NCI-H1092 (cell line): Measurements from ENCODE around the gene CNTNAP2.

ENCODE experiments used
- DNase-seq: peaks from one replicate; lab custom pipeline; 2025; lab: John Stamatoyannopoulos, UW

The CNTNAP2 gene

DNA sequence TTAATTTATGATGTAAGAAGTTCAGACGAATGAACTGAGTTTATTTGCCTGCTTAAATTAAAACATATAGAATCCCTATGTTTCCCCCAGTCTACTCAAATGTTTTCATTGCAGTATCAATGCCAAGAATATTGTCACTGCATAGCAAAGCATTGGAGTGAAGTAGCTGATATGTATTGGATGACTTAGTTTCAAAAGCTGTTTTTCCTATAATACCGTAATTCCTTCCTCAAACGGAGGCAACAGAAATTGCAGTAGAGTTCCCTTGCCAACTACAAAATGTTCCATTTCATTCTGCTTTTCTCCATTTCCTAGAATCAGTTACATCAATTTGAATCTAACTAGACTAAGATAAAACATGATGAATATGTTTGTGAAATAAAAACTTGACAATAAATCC lies 174.1 kb downstream of the CNTNAP2 start:
- DNase-seq: no peak

DNA sequence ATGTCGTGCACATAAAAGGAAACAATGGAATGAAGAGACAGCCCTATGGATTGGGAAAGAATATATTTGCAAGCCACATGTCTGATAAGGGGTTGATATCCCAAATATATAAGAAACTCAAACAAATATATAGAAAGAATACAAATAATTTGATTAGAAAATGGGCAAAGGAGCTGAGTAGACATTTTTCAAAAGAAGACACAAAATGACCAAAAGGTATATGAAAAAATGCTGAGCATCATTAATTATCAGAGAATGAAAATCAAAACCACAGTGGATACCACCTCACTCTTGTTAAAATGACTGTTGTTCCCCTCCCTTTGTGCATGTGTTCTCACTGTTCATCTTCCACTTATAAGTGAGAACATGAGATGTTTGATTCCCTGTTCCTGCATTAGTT lies 175.3 kb downstream of the CNTNAP2 start:
- DNase-seq: no peak

DNA sequence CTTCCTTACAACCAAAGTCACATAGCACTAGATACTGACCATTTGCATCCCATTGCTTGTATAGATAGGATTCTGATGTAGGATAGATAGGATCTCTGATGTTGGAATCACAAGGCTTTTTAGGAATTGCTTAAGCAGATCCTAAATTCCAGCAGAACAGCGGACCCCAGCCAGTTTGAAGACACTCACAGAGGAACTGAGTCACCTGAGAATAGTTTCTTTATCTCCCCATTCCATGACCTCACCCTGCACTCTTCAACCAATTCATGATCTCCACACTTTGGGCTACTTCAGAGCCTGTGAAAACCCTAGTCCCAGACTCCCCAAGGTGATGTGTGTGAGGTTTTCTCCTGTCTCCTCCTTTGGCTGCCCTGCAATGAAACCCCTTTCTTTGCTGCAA lies 179.4 kb downstream of the CNTNAP2 start:
- DNase-seq: no peak

DNA sequence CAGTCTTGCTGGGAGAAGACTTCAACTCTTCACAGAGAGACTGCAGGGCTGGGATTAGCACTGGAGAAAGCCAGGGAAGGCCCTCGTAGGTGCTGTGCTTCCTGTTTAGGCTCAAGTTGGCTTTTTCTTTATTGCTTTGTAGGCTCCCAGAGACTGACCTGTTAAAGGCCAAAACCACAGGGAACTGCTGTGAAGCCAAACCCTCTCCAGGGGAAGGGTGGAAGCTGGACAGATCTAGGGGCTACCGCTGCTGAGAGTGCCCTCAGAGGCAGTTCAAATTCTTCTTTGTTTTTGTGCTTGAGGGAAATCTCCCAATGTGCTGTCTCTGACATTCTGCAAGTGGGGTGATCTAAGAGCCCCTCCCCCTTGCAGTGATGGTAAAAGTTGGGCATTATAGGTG lies 198.4 kb downstream of the CNTNAP2 start:
- DNase-seq: no peak

DNA sequence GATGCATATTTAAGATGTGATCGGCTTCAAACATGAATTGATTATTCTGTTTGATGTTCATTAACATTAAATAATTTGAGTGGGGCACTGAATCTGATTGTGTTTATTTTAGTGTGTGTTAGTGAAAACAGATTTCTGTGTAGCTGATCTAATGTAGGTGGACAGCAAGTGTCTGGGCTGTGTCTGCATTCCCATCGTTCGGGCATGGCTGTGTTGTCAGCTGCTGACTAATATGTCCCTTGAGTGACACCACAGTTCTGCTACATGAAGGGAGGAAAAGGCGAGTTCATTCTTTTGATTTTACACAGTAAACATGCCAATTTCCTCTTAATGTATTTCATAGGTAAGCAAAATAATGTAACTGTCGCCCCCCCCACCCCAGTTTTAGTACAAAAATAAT lies 203.0 kb downstream of the CNTNAP2 start:
- DNase-seq: no peak

DNA sequence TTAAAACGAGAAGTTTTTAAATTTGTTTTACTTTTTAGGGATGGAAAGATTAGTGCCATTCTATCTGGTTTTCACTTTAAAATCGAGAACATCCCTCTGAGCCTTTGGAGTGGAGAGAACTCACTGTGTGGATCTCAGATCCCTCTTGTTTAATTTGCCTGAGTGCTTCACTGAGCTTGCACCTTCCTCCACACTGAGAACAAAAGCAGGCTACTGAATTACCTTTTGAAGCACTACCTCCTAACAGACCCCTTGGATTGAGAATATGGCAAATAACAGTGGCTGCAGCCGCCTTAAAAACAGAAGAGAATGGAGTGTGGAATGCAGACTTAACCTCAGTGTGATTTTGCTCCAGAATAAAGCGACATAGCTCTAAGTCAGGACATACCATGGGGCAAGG lies 204.7 kb downstream of the CNTNAP2 start:
- DNase-seq: no peak

DNA sequence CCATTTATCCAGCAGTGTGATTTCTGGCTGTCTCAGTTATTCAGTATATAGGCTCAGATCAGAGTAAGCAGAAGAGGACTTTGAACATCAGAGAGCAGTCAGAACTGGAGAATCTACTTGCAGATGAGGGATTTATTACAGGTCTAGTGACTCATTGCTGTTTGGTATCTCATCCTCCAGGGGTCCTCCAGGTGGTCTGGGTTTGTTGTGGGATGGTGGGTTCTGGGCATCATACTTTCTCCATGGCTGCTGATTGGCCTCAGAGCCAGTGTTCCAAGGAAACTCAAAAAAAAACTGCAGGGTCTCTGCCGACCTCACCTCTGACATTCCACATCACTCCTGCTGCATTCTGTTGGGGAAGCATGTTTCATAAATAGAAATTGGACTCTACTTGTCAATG lies 214.8 kb downstream of the CNTNAP2 start:
- no peak for DNase-seq

DNA sequence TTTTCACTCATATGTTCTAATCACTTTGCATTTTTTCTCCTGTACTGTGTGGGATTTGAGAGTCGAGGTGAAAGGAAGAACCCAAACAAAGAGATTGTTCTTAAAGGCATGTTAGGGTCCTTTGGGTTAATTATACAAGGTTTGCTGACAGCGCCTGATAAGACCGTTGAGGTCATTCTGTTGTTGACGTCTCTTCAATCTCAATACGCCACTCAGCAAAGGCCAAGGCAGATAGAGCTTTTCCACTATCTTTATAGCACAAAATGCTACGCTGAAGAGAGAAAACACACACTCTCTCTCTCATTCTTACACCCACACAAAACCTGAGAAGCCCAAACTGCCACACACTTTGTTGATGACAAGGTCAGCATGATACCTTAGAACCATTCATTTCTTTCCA lies 228.7 kb downstream of the CNTNAP2 start:
- no peak for DNase-seq

DNA sequence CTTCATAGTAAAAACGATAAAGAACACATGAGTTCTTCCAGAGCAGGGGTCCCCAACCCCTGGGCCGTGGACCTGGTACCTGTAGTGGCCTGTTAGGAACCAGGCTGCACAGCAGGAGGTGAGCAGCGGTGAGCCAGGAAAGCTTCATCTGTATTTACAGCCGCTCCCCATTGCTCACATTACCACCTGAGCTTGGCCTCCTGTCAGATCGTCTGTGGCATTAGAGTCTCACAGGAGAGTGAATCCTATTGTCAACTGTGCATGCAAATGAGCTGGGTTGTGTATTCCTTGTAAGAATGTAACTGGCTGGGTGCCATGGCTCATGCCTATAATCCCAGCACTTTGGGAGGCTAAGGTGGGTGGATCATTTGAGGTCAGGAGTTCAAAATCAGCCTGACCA lies 229.5 kb downstream of the CNTNAP2 start:
- no peak for DNase-seq

DNA sequence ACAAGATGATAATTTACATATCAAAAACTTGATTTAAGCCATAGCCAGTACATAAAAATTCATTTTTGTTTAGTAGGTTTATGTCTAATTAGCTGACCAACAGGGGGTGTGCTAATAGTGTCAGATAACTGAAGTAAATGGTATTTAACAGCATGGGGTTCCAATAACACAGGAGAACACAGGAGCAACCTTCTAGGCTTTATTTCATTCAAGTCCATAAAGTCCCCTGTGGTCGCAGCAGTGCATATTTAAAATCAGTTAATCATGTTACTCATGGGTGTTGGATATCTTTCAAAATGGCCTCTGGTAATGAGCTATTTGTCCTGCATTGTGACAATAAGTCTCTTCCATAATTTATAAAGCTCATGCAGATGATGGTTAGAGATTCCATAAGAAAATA lies 238.6 kb downstream of the CNTNAP2 start:
- no peak for DNase-seq

DNA sequence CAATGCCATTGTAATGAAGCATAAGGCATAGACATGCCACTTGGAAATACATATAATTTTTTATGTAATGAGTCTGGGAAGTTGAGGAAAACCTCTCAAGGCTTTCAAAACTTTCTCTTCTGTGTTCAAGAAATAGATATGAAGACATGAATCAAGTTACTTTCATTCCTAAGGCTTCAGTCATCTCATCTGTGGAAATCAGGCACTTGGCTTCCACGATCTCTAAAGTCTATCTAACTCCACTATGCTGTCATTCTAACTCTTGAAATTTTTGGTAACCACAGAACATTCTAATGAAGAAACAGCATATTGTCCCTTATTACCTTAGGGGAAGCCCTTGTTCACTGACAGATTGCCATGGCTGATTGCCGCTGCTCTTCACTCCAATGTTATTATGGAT lies 242.6 kb downstream of the CNTNAP2 start:
- DNase-seq: no peak

DNA sequence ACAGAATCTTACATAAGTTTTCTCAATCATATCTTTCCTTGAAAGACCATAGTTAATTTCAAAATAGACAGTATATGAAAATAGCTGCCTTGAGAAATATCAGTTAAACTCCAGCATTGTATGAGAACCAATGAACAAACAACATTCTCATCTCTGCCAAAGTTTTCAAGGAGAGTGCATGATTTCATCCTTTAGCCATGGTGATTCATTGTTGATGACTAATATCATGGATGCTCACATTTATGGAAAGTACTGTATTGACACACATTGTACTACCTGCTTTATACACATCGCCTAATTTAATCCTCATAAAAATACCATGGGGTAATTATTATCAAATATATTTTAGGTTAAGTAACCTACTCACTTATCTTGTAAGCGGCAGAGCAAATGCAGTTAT lies 250.3 kb downstream of the CNTNAP2 start:
- no peak for DNase-seq

DNA sequence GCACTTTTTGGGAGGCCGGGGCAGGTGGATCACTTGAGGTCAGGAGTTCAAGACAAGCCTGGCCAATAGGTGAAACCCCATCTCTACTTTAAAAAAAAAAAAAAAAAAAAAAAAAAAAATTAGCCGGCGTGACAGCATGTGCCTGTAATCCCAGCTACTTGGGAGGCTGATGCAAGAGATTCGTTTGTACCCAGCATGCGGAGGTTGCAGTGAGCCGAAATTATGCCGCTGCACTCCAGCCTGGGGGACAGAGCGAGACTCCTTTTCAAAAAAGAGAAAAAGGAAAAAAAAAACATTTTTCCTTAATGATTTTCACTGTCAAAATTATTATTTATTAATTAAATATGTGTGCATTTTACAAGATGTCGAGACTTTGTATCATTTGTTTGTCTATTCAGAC lies 253.6 kb downstream of the CNTNAP2 start:
- DNase-seq: no peak

DNA sequence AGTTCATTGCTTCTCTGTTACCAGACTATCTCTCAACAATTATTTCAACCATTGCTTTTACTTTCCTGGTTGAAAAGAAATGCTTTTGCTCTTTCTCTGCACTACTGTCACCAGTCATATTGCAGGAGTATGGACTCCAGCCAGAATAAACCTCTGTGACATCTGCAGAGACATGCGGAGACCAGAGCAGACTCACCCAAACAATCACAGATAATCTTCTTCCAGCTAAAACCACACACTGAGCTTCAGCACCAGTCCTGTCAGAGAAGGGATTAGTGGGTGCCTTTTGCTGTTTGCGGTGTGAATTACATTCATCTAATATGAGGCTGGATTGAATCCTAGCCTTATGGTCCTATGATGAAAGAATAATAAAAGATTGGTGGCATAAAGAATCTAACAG lies 258.6 kb downstream of the CNTNAP2 start:
- no peak for DNase-seq

DNA sequence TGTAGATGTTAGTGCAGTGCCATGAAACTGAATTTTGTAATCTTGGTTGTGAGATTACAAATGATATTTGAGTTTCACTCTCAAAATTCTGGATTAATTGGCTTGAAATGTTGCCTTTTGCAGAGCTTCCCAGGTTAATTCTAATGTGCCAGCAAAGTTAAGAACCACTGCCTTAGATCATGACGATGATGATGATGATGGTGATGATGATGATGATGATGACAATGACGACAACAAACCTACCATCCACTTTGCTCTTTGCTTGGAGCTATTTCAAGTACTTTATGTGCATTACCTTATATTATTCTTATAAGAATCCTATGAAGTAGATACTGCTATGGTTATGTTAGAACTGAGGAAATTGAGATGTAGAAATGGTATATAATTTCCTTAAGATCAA lies 261.6 kb downstream of the CNTNAP2 start:
- no peak for DNase-seq

DNA sequence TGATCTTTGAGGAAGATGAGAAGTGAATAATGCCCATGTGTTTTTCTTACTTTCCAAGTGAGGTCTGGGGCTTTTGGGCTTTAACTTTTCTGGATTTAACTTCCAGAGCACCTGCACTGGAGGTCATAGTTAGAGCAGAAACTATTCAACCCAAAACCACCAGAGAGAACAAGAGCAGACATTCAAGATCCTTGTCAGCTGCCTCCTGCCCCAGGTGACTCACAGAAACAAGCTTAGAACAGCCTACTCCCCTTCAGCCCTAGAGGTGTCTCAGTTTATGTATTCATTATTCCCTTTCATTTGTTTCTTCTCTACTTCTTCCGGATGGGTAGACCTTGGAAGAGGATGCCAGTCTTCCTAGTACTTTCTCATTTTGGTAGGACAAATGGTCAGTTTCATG lies 270.5 kb downstream of the CNTNAP2 start:
- no peak for DNase-seq

DNA sequence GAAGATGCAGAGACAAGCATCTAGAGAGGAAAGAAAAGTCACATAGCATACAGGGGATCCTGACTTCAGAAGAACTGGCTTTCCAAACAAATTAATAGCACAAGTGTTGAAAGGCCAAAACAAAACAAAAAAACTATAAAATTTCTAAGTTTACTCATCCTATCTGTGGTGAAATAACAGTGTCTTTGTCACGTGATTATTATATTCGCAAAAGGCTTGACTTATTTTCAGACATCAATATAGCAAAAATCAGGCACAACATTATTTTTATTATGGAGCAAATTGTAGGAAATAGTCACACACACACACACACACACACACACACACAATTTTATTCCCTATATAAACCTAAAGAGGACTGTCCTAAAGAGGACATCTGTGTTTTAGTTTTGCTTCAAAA lies 272.3 kb downstream of the CNTNAP2 start:
- DNase-seq: no peak

DNA sequence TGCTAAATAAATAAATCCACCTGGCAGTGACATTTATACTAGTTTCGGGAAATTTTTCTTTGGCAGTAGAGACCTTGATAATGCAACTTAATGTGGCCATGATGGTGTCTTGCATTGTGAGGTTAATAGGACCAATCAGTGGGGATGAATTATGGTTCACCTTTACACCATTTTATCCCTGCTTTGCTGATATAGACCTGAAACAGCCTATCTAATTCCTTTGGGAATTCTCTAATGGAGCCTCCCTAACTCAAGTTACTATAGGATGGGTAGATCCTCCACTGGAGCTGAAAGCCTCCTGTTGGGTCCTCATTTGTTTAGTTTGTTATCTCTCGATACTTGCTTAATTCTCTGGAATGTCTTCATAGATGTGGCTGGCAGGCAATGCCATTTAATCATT lies 276.7 kb downstream of the CNTNAP2 start:
- no peak for DNase-seq

DNA sequence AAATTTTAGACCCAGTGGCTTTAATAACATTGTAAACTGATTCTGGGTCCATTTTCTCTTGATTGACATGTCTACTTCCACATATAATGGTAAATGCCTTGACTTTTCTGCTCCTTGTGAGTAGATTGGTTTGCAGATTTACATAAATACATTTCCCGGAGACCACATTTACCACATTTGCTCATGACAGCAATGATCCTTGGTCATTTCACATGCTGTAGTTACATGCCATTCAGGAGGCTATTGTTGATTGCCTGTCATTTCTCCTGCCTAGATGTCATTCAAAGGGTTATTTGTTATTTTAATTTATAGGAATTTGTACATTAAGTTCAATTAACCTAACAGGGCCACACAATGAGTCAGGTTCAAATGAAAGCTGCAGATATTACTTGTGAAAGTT lies 280.5 kb downstream of the CNTNAP2 start:
- DNase-seq: no peak

DNA sequence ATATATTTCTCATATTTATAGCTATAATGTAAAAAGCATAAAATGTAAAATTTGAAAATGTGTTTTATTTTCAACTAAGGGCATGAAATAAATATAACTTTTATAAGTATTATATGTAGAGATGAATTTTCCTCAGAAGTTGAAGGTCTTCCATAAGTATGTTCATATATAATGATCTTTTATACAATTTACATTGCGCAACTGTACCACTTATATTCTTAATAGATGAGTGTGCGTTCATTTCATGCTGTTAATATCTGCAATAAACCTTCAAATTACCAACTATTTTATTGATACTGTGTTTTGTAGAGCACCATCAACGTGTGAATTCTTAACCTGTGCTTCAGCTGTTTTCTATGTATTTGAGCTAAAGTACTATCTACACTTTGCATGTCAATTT lies 285.3 kb downstream of the CNTNAP2 start:
- no peak for DNase-seq

DNA sequence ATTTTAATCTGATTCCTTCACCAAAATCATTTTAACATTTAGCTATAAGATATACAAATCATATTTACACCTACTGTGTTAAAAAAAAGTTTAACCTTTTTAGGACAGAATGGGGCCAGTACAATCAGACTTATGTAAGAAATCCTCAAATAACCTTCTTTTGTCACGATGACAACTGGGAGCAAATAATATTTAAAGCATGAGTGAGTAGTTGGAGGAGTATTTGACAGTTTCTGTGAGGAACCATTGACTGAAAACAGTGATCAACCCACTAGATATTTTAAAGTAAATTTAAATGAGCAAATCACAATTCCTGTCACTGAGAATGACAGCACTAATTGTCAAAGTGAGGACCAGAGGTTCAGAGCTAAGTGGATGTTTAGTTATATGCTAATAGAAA lies 289.1 kb downstream of the CNTNAP2 start:
- no peak for DNase-seq

DNA sequence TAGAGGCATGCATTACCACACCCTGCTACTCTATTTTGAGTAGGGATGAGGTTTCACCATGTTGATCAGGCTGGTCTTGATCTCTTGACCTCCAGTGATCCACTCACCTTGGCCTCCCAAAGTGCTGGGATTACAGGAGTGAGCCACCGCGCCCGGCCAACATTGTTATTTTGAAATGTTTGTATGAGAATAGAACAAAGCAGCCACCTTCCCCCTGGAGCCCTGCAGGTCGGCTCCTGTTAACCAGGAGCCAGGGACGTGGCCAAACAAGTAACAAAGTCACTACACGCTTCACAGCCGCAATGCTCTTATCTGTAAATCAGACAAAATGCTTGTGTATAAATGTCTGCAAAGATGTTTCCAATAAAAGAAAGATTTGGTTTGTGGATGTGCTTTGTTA lies 295.4 kb downstream of the CNTNAP2 start:
- no peak for DNase-seq

DNA sequence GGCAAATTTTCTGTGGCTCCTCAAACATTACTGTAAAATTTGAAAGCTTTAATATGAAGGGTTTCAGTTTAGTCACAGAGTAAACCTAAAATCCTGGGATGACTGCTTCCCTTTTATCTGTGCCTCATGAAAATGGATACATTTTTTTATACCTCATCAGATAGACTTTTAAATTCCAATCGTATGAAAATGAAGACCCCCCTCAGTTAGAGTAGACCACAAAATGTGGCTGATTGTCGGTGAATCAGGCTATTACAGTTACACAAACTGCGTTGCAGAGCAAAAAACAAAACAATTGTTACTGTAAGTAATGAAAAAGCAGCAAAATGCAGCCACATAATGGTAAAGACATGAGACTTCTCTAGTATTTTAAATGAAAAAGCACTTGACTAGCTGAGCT lies 296.2 kb downstream of the CNTNAP2 start:
- DNase-seq: no peak

DNA sequence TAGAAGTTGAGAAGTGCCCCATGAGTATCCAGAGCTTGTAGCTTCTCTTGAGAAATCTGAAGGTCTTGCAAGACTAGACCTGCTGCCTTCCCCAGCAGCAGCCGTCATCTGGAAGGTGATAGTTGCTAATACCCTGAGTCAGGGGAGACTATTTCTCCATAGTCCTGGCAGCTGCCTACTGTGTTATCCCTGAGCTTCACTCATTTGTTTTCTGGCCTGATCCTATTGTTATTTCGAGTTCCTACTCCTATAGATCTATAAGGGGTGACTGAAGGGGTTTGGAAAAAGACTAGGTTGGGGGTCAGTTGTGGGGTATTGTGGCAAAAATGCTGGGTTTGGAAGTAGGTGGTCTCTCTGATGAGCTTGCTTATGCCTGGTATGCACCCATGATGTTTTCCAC lies 297.8 kb downstream of the CNTNAP2 start:
- no peak for DNase-seq

DNA sequence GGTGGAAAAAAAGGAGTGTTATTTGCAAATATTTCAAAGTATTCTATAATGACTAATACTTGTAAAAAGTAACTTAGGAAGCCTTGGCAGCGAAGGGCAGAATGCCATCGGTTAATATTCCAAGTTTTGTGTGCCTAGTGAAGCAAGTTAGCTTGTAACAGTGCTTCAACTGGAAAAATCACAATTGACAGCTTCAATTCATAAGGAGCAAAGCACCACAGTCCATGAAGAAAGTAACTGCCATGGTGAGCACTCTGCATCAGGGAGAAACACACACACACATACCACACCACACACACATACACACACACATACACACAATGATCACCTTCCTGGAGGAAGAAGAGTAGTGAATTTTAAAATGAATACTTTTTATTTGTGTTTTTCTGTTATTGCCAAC lies 298.3 kb downstream of the CNTNAP2 start:
- no peak for DNase-seq
